ENCODE results near the gene ABCA13.

Gene ABCA13

DNA sequence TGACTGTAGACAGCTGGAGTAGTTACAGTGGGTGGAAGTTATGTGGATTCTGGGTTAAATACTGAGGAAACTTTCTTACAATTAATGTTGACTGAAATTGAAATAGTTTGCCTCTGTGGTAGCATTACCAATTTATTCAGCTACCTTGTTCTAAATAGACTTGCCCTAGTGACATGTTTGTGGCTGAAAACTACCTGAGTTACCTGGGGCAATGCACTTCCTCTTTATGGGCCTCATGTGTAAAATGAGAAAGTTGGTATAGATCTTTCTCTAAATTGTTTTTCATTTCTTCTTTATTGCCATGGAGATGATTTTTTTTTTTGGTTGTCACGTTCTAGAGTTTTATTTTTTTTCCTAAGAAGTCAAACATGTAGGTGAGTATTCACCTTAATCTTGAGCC is 500.4 kb downstream of the ABCA13 start:
- Histone ChIP-seq H3K79me2 (ENCODE audit: low read length) (no peaks in the 10 kb centered on the region), H3K36me3 (replicated peaks; ENCODE audit: low read depth, low read length) (no peaks in the 10 kb centered on the region), H2AFZ (ENCODE audit: low read depth, low read length) (no peak overlapping the region), H3K4me2 (ENCODE audit: low read length) (no peak overlapping the region), H3K4me1 (ENCODE audit: low read length) (no peaks in the 10 kb centered on the region), H3K4me3 (ENCODE audit: low read length) (no peak overlapping the region), H4K20me1 (ENCODE audit: insufficient read depth, low read length) (no peaks in the 10 kb centered on the region), H3K9ac (ENCODE audit: low read length) (no peak overlapping the region), H3K9me3 (ENCODE audit: insufficient read depth, low read length) (no peaks in the 10 kb centered on the region), H3K27ac (ENCODE audit: low read length) (no peak overlapping the region), H3K27me3 (ENCODE audit: low read depth, low read length) (no peaks in the 10 kb centered on the region)
- TF ChIP-seq EZH2phosphoT487 (IDR thresholded peaks at IDR 0.05; ENCODE audit: low read depth), result no peak
- TF ChIP-seq, protein P1, sequence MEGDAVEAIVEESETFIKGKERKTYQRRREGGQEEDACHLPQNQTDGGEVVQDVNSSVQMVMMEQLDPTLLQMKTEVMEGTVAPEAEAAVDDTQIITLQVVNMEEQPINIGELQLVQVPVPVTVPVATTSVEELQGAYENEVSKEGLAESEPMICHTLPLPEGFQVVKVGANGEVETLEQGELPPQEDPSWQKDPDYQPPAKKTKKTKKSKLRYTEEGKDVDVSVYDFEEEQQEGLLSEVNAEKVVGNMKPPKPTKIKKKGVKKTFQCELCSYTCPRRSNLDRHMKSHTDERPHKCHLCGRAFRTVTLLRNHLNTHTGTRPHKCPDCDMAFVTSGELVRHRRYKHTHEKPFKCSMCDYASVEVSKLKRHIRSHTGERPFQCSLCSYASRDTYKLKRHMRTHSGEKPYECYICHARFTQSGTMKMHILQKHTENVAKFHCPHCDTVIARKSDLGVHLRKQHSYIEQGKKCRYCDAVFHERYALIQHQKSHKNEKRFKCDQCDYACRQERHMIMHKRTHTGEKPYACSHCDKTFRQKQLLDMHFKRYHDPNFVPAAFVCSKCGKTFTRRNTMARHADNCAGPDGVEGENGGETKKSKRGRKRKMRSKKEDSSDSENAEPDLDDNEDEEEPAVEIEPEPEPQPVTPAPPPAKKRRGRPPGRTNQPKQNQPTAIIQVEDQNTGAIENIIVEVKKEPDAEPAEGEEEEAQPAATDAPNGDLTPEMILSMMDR (IDR thresholded peaks at IDR 0.05; ENCODE audit: low read depth, low read length), result no peak

DNA sequence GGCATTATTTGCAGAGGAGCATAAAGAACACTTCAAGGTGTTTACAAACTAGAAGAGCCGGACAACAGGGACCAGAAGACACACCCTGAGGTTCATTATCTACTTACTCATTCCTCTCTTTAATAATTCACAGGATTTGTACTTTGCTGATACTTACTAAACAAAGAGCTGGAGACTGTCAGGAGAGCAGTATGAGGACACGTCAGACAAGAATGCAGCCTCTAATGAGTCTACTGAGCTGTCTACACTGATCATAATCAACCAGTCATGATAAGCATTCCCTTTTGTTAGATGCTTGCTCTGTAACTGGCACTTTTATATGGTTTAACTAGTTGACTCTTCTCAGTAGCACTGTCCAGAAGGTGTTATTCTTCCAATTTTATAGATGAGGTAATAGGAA is 509.7 kb downstream of the ABCA13 start:
- Histone ChIP-seq H2AFZ (ENCODE audit: low read depth, low read length) (no peak overlapping the region), H3K36me3 (replicated peaks; ENCODE audit: low read depth, low read length) (no peaks in the 10 kb centered on the region), H3K4me2 (ENCODE audit: low read length) (no peak overlapping the region), H3K9ac (ENCODE audit: low read length) (no peak overlapping the region), H3K9me3 (ENCODE audit: insufficient read depth, low read length) (no peaks in the 10 kb centered on the region), H3K4me1 (ENCODE audit: low read length) (no peaks in the 10 kb centered on the region), H3K27me3 (ENCODE audit: low read depth, low read length) (no peaks in the 10 kb centered on the region), H3K79me2 (ENCODE audit: low read length) (no peaks in the 10 kb centered on the region), H3K27ac (ENCODE audit: low read length) (no peak overlapping the region), H4K20me1 (ENCODE audit: insufficient read depth, low read length) (no peaks in the 10 kb centered on the region), H3K4me3 (ENCODE audit: low read length) (no peak overlapping the region)
- TF ChIP-seq, protein P1 (IDR thresholded peaks at IDR 0.05; ENCODE audit: low read depth, low read length), result no peak
- TF ChIP-seq EZH2phosphoT487 (IDR thresholded peaks at IDR 0.05; ENCODE audit: low read depth), result no peak

DNA sequence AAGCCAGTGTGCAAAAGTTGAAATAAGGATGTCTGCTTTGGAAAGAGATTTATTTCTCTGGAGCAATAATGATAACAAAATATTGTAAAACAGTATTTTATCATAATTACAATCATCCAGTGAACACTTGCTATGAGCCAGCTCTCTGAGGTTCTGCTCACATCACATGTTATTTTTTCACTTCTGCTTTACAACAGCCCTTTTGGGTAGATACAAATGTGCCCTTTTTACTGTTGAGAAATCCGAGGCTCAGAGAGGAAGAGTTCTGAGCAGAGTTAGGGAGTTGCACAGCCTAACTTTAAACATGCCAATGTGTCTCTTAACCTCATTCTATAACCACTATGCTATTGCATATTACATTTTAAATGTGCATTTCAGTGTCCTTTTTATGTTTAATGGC is 520.5 kb downstream of the ABCA13 start:
- no peak overlapping the region for H3K9ac ChIP-seq (ENCODE audit: low read length)
- no peaks in the 10 kb centered on the region for H3K36me3 ChIP-seq (replicated peaks; ENCODE audit: low read depth, low read length)
- no peaks in the 10 kb centered on the region for H3K9me3 ChIP-seq (ENCODE audit: insufficient read depth, low read length)
- H3K27ac ChIP-seq (ENCODE audit: low read length), result no peak overlapping the region
- no peak overlapping the region for H2AFZ ChIP-seq (ENCODE audit: low read depth, low read length)
- H3K79me2 ChIP-seq (ENCODE audit: low read length), result no peaks in the 10 kb centered on the region
- H3K4me2 ChIP-seq (ENCODE audit: low read length), result no peak overlapping the region
- H3K4me1 ChIP-seq (ENCODE audit: low read length), result peaks cover 9% of the 10 kb centered on the region
- no peaks in the 10 kb centered on the region for H3K27me3 ChIP-seq (ENCODE audit: low read depth, low read length)
- no peak for TF ChIP-seq EZH2phosphoT487 (IDR thresholded peaks at IDR 0.05; ENCODE audit: low read depth)
- TF ChIP-seq, protein P1 (IDR thresholded peaks at IDR 0.05; ENCODE audit: low read depth, low read length), result no peak
- no peak overlapping the region for H3K4me3 ChIP-seq (ENCODE audit: low read length)
- H4K20me1 ChIP-seq (ENCODE audit: insufficient read depth, low read length), result no peaks in the 10 kb centered on the region

Measured in OCI-LY3 (cell line).